OCI-LY7 (cell line): ENCODE results near the gene STX8.

Experiments
- EZH2phosphoT487 ChIP-seq: fragments of 200-600 bp; sonication (generic); IDR thresholded peaks from 2 replicates; pipeline ENCODE4 v1.6.1; 2018; ENCODE audit warnings: low read depth, borderline replicate concordance, mild to moderate bottlenecking, mixed run types, antibody characterized with exemption, low read length, moderate library complexity, mixed read lengths
- TF ChIP-seq, protein P1 (sequence below): fragments of 200-600 bp; sonication (generic); conservative IDR thresholded peaks from 2 replicates; pipeline ENCODE4 v1.5.1; 2014; ENCODE audit warnings: mild to moderate bottlenecking, antibody characterized with exemption, low read length, moderate library complexity, mixed read lengths

DNA sequence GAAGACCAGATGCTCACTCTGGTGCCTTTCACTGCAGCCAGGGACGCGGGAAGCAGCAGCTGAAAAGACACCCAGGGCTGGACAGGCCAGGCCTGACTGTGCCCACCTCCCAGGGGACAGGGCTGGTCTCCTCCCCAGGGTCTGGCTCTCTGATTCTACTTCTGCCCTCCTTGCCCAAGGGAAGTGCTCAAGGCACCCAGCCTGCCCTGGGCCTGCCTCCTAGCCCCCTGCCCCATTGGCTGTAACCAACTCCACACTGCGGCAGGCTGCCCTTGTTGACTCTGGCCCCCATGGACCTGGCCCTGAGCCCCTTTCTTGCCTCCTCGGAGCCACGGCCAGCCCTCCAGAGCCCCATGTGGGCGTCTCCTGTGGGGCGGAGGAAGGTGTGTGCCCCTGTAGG, 341.9 kb downstream of the STX8 start:
- TF ChIP-seq, protein P1, sequence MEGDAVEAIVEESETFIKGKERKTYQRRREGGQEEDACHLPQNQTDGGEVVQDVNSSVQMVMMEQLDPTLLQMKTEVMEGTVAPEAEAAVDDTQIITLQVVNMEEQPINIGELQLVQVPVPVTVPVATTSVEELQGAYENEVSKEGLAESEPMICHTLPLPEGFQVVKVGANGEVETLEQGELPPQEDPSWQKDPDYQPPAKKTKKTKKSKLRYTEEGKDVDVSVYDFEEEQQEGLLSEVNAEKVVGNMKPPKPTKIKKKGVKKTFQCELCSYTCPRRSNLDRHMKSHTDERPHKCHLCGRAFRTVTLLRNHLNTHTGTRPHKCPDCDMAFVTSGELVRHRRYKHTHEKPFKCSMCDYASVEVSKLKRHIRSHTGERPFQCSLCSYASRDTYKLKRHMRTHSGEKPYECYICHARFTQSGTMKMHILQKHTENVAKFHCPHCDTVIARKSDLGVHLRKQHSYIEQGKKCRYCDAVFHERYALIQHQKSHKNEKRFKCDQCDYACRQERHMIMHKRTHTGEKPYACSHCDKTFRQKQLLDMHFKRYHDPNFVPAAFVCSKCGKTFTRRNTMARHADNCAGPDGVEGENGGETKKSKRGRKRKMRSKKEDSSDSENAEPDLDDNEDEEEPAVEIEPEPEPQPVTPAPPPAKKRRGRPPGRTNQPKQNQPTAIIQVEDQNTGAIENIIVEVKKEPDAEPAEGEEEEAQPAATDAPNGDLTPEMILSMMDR, result no peak
- no peak for TF ChIP-seq EZH2phosphoT487
